GM18519 (cell line): ENCODE results near the gene ALOX5.
"Not testable (repeated sequence)": the region's sequence is repeated elsewhere in the genome, so short reads cannot be mapped to it uniquely, and the experiment has no call there.

Experiments
- ATAC-seq: cut with Tn5 transposase; IDR thresholded peaks from one replicate; pipeline ENCODE4 v1.9.1; 2021; ENCODE audit warnings: mild to moderate bottlenecking, moderate library complexity; ENCODE audit not compliant: unreplicated experiment, low FRiP score

Gene ALOX5

DNA sequence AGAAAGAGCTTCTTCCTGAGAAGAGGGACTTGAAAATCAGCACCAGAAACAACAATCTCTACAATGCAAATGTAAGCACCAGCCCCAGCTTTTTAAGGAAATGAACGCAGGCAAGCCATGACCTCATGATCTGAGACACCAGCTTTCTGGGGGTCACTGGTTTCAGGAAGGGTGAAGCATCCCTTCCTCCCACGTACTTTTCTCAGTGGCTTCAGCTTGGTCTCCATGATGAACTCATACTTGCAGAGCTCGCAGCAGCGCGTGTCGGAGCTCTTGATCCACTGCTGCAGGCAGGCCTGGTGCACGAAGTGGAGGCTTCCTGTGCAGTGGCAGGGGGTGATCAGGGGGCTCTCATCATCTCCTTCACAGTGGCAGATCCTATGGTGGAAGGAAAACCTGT, 87.0 kb downstream of the ALOX5 start:
- peak; percentile 75 for ATAC-seq

DNA sequence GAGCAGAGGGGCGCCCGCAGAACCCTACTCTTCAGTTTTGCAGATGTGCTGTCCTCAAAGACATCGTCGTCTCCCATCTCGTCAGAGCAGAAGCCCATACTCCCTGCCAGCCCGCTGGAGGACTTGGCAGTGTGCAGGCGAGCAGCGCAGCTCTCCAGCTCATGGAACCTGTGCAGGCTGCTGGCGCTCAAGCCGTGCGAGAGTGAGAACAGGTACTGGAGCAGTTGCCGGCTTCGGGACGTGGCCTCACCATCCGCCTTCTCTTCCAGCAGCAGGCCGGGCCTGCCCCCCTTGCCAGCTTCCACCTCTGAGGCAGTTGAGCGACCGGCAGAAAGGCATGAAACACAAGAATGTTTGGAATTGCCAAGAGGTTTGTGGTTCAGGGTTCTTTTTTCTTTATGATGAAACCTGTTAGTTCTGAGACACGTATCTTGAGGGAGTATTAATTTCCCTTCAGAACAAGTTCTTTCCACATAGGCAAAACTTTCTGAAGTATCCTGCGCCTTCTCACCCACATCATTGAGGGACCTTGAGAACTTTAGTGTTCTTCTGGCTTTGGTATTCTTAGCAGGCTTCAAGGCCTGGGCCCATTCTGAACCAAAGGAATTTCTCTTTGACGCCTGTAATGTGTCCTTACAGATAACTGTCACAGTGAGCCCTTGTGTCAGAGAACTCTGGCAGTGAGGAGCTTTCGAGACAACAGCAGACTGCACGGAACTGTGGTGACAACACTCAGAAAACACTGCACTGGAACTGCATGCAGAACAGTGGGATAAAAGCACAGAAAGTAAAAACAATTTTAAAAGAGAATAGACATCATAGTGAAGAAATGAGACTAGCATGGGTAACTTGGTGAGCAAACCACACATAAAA, 89.5 kb downstream of the ALOX5 start:
- no peak for ATAC-seq

- ATAC-seq = no peak
Measured at GRCh38 chr10:45464958-45465567, 91.0 kb downstream of the ALOX5 start.

DNA sequence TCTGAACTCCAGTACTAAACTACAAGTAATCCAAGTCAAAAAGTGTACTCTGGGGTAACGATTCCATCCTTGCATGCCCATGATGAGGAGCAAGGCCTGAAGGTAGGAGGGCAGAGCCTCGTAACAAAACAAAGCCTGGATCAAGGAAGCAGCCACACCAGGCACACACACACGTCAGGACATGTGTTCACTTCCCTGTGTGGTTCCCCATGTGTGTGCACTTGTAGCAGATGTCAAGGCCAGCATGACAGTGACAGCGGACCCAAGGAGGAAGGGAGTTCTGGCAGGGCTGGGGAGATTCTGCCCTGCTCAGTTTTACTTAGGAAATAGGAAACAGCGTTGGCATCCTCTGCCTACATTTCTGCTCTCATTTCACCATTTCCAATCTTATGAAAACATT, 92.8 kb downstream of the ALOX5 start:
- ATAC-seq = no peak

GRCh38 chr10:45468079-45468478, 94.1 kb downstream of the ALOX5 start:
- ATAC-seq = no peak

GRCh38 chr10:45470098-45471012, 96.3 kb downstream of the ALOX5 start:
- no peak for ATAC-seq

DNA sequence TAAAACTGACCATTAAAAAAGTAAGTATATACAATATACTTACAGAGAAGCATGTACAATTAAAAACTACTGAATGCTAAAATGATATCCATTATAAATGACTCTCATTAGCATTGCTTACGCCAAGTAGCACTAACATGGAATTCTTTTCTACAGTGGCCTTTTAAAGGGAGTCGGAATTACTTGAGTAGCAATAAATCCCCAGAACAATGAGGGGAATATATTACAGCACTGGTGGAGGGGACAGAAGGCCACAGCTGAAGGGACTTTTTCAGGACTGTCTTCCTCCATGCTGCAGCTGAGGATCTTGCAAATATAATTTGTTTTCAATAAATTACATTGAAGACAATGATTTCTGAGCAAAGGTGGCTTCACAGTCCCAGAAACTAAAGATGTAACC, 97.0 kb downstream of the ALOX5 start:
- ATAC-seq = no peak

DNA sequence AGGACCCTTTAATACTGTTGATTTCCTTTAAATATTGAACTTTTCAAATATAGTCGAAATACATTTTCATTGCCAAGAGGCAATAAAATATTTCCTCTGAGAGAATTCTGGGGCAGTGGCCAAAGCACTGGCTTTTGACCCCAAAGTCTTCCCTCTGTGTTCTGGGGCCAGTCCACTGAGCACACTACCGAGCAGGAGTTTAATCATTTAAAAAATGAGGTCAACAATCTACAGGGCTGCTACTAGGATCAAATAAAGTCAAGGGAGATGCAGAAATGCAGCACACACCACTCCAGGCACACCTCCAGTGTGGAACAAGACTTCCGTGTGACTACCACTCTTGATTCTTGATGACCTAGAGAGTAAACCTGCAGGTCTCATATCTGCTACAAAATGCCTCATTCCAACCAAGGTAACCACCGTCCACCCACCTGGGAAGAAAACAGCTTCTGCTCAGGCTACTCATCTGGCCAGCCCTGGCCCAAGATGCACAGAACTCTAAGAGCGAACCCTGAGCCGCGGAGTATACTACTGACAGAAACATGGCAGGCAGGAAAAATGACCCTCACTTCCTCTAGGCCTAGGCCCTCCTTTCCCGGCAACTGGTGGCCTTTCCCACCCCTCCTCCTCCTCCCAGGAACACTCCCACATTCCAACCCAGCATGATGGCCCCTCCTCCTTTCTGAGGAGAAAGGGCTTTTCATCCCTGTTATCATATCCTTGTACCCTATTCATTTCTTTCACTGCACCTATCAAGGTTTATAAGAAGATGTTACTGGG, 97.7 kb downstream of the ALOX5 start:
- no peak for ATAC-seq

DNA sequence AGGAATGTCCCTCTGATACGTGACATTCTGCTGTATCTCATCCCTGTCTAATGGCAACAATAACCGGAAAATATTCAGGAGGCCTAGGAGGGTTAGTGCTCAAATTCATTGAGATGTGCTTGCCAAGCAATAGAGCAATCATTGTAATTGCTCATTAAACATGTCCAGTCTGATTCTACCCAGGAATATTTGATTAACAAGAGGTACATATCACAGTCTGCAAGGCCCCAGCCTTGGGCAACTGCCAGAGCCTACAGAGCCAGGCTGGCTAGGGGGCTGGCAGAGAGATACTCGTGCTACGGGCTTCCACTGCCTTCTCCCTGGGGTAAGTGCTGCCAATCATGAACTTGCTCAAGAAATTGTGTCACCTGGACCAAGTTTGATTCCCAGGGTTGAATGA, 99.1 kb downstream of the ALOX5 start:
- ATAC-seq = no peak

- no peak for ATAC-seq
Measured at GRCh38 chr10:45476559-45476958, 102.5 kb downstream of the ALOX5 start.

DNA sequence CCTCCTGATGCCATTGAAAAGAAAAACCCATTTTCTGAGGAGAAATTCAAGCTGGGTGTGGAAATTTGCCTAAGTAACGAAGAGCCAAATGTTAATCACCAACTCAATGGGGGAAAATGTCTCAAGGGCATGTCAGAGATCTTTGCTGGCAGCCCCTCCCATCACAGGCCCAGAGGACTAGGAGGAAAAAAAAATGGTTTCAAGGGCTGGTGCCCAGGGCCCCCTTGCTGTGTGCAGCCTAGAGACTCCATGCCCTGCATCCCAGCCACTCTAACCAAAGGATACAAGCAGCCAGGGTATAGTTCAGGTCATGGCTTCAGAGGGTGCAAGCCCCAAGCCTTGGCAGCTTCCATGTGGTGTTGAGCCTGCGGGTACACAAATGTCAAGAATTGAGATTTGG, 106.3 kb downstream of the ALOX5 start:
- ATAC-seq = no peak

DNA sequence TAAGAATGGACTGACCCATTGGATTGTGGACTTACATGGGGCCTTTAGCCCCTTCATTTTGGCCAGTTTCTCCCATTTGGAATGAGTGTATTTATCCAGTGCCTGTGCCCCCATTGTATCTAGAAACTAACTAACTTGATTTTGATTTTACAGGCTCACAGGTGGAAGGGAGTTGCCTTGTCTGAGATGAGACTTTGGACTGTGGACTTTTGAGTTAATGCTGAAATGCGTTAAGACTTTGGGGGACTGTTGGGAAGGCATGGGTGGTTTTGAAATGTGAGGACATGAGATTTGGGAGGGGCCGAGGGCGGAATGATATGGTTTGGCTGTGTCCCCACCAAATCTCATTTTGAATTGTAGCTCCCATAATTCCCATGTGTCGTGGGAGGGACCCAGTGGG, 107.1 kb downstream of the ALOX5 start:
- ATAC-seq = not testable (repeated sequence)

- no peak for ATAC-seq
Measured at GRCh38 chr10:45483002-45483401, 109.0 kb downstream of the ALOX5 start.

DNA sequence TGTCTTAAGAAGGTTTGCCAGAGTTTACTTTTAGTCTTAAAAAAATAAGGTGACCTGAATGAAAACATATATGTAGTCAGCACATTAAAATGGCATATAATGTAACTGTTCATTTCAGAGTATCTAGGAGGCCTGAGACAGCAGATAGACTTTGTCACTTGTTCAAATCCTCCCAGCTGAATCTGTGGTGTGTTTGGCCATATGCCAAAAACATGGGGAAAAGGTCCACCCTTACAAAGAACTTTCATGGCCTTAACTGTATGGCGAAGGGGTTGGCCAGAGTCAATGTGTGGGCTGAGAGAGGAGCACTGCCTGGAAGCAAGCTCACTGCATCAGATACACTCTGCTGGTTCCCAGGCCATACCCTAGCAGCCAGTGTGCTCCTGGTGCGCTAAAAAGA, 113.7 kb downstream of the ALOX5 start:
- ATAC-seq = no peak

DNA sequence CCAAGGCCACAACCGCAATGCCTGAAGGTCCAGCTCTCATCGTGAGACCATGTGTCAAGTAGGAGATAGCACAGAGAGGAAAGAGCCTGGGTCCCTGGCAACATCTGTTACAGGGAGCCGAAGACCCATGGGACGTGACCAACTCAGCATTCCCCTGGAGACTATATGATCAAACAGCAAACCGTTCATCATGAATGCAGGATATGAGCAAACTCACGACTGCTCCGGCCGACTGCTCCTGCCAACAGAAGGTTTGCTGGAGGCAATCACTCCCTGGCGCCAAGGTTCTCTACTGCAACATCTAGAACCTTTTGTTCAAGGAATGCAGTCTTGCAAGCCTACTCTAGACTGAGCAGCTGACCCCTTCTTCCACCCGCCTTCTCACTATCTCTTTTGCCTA, 114.3 kb downstream of the ALOX5 start:
- ATAC-seq = no peak

GRCh38 chr10:45490277-45490676, 116.3 kb downstream of the ALOX5 start:
- no peak for ATAC-seq

DNA sequence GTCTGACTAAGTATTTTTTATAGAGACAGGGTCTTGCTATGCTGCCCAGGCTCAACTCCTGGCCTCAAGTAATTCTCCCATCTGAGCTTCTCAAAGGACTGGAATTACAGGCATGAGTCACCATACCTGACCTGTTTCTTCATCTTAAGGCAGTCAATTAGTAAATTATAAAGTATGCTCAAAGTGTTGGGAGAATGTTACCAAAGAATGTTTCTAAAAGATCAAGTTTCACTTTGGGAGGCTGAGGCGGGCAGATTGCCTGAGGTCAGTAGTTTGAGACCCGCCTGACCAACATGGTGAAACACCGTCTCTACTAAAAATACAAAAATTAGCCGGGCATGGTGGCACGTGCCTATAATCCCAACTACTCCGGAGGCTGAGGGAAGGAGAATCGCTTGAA, 117.0 kb downstream of the ALOX5 start:
- ATAC-seq = no peak
